GM12891 (cell line): ENCODE results near the gene ST7.

ENCODE experiments used
- PAX5 ChIP-seq: IDR thresholded peaks from 2 replicates; pipeline ENCODE4 v1.6.1; 2011; ENCODE audit warnings: low read length, moderate library complexity, mild to moderate bottlenecking; ENCODE audit not compliant: insufficient read depth, severe bottlenecking
- POLR2A ChIP-seq: IDR thresholded peaks from 2 replicates; pipeline ENCODE4 v1.6.1; 2011; ENCODE audit warnings: low read depth, low read length, control low read depth
- POLR2AphosphoS5 ChIP-seq: IDR thresholded peaks from 2 replicates; pipeline ENCODE4 v1.6.1; 2011; ENCODE audit warnings: low read depth, low read length, control low read depth
- TAF1 ChIP-seq: IDR thresholded peaks from 2 replicates; pipeline ENCODE4 v1.6.1; 2011; ENCODE audit warnings: low read depth, low read length, control low read depth

- TF ChIP-seq TAF1 (no peak), POLR2AphosphoS5 (no peak), POLR2A (no peak), PAX5 (no peak)
Measured at GRCh38 chr7:117119192-117119924, 166.1 kb downstream of the ST7 start.
